ENCODE results near the gene UCHL1. TPM values are rescaled to one million over a fixed set of nuclear protein-coding genes. Genes with fewer than 3 reads are reported as not detected.
A peak's percentile ranks its signal among the peaks of the same experiment; 100 is the strongest.

Gene UCHL1
- total RNA-seq, 1 experiment from 2014 or later = 0.74 TPM

DNA sequence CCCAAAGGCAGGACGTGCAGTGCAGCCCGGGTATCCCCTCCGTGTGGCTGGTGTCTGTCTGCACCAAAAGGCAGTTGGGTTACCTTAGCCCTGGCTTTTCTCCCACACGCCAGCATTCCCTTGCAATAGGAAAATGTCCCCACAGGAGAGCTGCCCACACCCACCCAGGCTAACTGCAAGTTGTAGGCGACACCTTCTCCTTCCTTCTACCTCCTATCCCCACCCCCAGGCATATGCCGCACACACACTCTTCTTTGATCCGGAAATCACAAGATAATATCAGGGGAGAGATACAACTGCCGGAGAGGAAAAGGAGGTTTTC, 41.9 kb upstream of the UCHL1 start:
- in situ Hi-C loops (cut with HindIII; ENCODE audit: low pct_unique_long_range_greater_than_20kb, low sequenced_read_pairs) = no loop called here
- Histone ChIP-seq H3K27ac (ENCODE audit: low read length) (peak overlapping the region; percentile 93), H3K9me3 (ENCODE audit: control insufficient read depth, insufficient read depth, low read depth, low read length) (no peaks in the 10 kb centered on the region), H3K4me1 (ENCODE audit: control insufficient read depth, insufficient read depth, low read length) (peaks cover 24% of the 10 kb centered on the region), H3K4me3 (ENCODE audit: low read depth in 2 of 2, low read length in 2 of 2) (peak overlapping the region in 1 of 2 experiments; percentile 40; a peak in 3 of 4 replicates), H3K36me3 (ENCODE audit: control insufficient read depth, insufficient read depth, low read length) (peaks cover 4% of the 10 kb centered on the region; the same call in 1 of the 2 replicates), H3K27me3 (ENCODE audit: control insufficient read depth, insufficient read depth, low read length) (no peaks in the 10 kb centered on the region)
- ChIA-PET CTCF (interaction anchor here (0.7 to 1.5 kb wide), 3 partner anchors 10 to 238 kb away, joined by 3 to 8 read pairs (median 3); no protein-coding TSS in a partner anchor), POLR2A (no interaction called here)
- intact Hi-C loops (cut with micrococcal nuclease; ENCODE audit: unreplicated experiment) = loop anchor here (2.0 to 5.0 kb wide), 2 partner anchors 238 to 287 kb away; no protein-coding TSS in a partner anchor
- ATAC-seq (peak; percentile 20; the same call in 1 of the 2 replicates), DNase-seq (ENCODE audit: low read depth, low spot score) (no peak)
- TF ChIP-seq REST (IDR thresholded peaks at IDR 0.05; ENCODE audit: insufficient read depth in 1 of 2, low read depth in 2 of 2, low read length in 1 of 2) = no peak
- TF ChIP-seq, protein P1, sequence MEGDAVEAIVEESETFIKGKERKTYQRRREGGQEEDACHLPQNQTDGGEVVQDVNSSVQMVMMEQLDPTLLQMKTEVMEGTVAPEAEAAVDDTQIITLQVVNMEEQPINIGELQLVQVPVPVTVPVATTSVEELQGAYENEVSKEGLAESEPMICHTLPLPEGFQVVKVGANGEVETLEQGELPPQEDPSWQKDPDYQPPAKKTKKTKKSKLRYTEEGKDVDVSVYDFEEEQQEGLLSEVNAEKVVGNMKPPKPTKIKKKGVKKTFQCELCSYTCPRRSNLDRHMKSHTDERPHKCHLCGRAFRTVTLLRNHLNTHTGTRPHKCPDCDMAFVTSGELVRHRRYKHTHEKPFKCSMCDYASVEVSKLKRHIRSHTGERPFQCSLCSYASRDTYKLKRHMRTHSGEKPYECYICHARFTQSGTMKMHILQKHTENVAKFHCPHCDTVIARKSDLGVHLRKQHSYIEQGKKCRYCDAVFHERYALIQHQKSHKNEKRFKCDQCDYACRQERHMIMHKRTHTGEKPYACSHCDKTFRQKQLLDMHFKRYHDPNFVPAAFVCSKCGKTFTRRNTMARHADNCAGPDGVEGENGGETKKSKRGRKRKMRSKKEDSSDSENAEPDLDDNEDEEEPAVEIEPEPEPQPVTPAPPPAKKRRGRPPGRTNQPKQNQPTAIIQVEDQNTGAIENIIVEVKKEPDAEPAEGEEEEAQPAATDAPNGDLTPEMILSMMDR (IDR thresholded peaks at IDR 0.05) = peak; percentile 52
- BruUV-seq (replicated peaks) = no TSS peak

DNA sequence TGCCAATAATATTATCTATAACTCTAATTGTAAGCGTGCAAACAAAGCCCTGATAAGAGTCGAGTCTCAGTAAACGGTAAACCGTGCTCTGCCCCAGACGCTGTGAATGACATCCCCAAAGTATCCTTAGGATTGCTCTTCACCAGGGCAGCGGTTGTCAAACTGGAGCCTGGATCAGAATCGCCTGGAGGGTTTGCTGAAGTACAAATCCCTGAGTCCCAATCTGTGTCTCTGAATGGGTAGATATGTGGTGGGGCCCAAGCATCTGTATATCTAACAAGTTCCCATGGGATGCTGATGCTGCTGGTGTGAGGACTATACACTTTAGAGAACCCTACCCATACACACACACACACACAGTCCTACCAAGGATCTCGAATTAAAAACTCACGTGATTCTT, 41.6 kb upstream of the UCHL1 start:
- Histone ChIP-seq H3K4me3 (ENCODE audit: low read depth in 2 of 2, low read length in 2 of 2) (peak overlapping the region in 1 of 2 experiments; percentile 40; a peak in 1 of 4 replicates), H3K27me3 (ENCODE audit: control insufficient read depth, insufficient read depth, low read length) (no peaks in the 10 kb centered on the region), H3K27ac (ENCODE audit: low read length) (peak overlapping the region; percentile 93), H3K9me3 (ENCODE audit: control insufficient read depth, insufficient read depth, low read depth, low read length) (no peaks in the 10 kb centered on the region), H3K36me3 (ENCODE audit: control insufficient read depth, insufficient read depth, low read length) (peaks cover 4% of the 10 kb centered on the region; the same call in 1 of the 2 replicates), H3K4me1 (ENCODE audit: control insufficient read depth, insufficient read depth, low read length) (peaks cover 20% of the 10 kb centered on the region)
- POLR2A ChIA-PET = no interaction called here
- TF ChIP-seq POLR2AphosphoS5 (IDR thresholded peaks at IDR 0.05; ENCODE audit: low read depth, low read length) = no peak
- TF ChIP-seq, protein P1 (IDR thresholded peaks at IDR 0.05) = no peak
- CTCF ChIA-PET = interaction anchor here (0.7 to 1.5 kb wide), 2 partner anchors 62 to 239 kb away, joined by 3 read pairs; no protein-coding TSS in a partner anchor
- intact Hi-C loops (cut with micrococcal nuclease; ENCODE audit: unreplicated experiment) (loop anchor here (2.0 kb wide), 1 partner anchor 238 kb away; no protein-coding TSS in a partner anchor), in situ Hi-C loops (cut with HindIII; ENCODE audit: low pct_unique_long_range_greater_than_20kb, low sequenced_read_pairs) (no loop called here)
- DNase-seq (ENCODE audit: low read depth, low spot score) = no peak
- ATAC-seq = no peak
- BruUV-seq (replicated peaks) = no TSS peak

DNA sequence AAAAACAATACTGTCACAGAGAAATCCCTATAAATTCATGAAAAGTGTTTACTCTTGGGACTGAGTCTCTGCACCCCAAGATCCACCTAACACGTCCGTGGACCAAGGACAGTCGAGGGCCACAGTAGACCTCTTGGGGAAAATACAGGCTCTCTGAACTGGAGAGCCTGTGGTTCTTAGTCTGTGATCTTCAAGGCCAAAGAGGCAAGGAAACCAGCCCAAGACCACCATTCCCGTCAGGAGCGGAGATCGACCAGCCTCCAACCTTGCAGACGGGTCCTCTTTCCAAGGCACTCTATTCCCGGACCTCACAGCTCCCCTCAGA, 40.8 kb upstream of the UCHL1 start:
- in situ Hi-C loops (cut with HindIII; ENCODE audit: low pct_unique_long_range_greater_than_20kb, low sequenced_read_pairs) (no loop called here), intact Hi-C loops (cut with micrococcal nuclease; ENCODE audit: unreplicated experiment) (loop anchor here (2.0 kb wide), 1 partner anchor 239 kb away; no protein-coding TSS in a partner anchor)
- Histone ChIP-seq H3K4me3 (ENCODE audit: low read depth in 2 of 2, low read length in 2 of 2) (peak overlapping the region; percentile 66 to 84), H3K9me3 (ENCODE audit: control insufficient read depth, insufficient read depth, low read depth, low read length) (no peaks in the 10 kb centered on the region), H3K27ac (ENCODE audit: low read length) (peak overlapping the region; percentile 93), H3K27me3 (ENCODE audit: control insufficient read depth, insufficient read depth, low read length) (no peaks in the 10 kb centered on the region), H3K36me3 (ENCODE audit: control insufficient read depth, insufficient read depth, low read length) (peaks cover 4% of the 10 kb centered on the region; the same call in 1 of the 2 replicates), H3K4me1 (ENCODE audit: control insufficient read depth, insufficient read depth, low read length) (peaks cover 17% of the 10 kb centered on the region)
- no peak for ATAC-seq
- TF ChIP-seq POLR2AphosphoS5 (IDR thresholded peaks at IDR 0.05; ENCODE audit: low read depth, low read length) = no peak
- no peak for TF ChIP-seq REST (IDR thresholded peaks at IDR 0.05; ENCODE audit: insufficient read depth in 1 of 2, low read depth in 2 of 2, low read length in 1 of 2)
- TF ChIP-seq TCF7L2 (IDR thresholded peaks at IDR 0.05; ENCODE audit: low read depth, low read length) = no peak
- no peak for TF ChIP-seq SIN3A (IDR thresholded peaks at IDR 0.05; ENCODE audit: borderline replicate concordance, insufficient read depth, low read depth, low read length)
- TF ChIP-seq, protein P1 (IDR thresholded peaks at IDR 0.05) = no peak
- ChIA-PET POLR2A (interaction anchor here (0.6 kb wide), 1 partner anchor 139 kb away, joined by 4 read pairs; no protein-coding TSS in a partner anchor), CTCF (interaction anchor here (0.7 kb wide), 1 partner anchor 62 kb away, joined by 3 read pairs; no protein-coding TSS in a partner anchor)
- no TSS peak for BruUV-seq (replicated peaks)
- DNase-seq (ENCODE audit: low read depth, low spot score) = no peak
